ENCODE results near the gene HOXA9.

GRCh38 chr7:27123477-27124053 is 41.8 kb downstream of the HOXA9 start:
- no peak for TF ChIP-seq CTCF (tag by site-specific recombination; IDR thresholded peaks at IDR 0.05)
- no peak for TF ChIP-seq ZFP41 (tag by site-specific recombination; IDR thresholded peaks at IDR 0.05; ENCODE audit: borderline replicate concordance)
